ENCODE measurements around the gene C1QTNF6.

C1QTNF6 gene

GRCh38 chr22:37164505-37164887 lies 23.6 kb downstream of the C1QTNF6 start:
- no peak for DNase-seq

DNA sequence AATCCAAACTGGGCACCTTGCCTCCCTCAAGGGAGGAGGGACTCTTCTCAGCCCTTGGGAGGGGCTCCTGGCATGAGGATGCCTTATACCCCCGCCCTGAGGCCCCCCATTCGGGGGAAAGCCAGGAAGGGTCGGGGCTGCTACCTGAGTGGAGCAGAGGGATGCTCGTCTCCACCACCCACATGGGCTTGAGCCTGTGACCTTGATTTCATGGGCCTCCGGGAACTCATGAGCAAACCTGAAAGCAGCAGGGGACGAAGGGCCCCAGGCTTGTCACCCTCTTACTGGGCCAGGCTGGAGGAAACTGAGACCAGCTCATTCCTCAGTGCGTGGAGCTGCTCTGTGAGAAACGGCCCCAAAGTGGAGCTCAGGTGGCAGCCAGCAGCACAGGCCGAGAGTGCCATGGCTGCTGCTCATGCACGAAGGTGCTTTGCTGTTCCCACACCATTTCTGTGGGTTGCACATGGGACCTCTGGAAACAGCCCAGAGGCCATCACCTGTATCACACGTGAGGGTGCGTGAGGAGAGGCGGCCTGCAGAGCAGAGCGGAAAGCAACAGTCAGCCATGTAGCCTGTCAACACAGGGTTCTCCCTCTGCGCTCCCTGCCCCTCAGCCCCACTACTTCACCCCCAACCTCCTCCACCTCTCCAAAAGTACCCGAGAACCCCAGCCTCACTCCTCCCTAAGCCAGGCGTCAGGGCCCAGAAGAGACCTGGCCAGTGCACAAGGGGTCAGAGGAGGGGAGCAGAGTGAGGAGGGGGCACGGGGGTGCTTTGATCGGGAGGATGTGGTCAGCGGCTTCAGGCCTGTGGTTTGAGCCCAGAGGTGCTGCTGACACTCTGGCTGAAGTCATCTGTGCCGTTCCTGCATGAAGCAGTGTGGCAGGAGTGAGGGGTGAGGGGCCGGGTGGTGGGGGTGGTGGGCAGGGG lies 24.2 kb downstream of the C1QTNF6 start:
- DNase-seq, result no peak

GRCh38 chr22:37163096-37163489 lies 25.0 kb downstream of the C1QTNF6 start:
- no peak for DNase-seq

GRCh38 chr22:37162221-37163095 lies 25.6 kb downstream of the C1QTNF6 start:
- no peak for DNase-seq

- DNase-seq, result no peak
Measured at GRCh38 chr22:37161443-37161842, 26.6 kb downstream of the C1QTNF6 start.

DNA sequence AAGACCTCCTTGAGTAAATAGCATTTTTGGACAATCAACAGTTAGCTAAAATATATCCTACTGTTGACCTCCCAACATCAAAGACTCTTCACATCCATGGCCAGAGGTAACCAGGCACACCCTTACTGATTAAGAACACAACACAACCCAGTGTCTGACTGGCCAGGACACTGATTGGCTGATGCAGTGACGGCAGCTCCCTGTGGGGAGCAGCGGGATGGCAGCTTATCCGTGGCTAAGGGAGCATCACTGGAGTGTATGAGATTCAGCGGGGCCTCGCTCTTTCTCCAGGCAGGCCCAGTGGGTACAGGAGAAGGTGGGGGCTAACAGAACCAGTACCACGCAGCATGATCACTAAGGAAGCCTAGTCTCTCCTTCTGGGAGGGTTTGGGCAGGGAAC lies 28.0 kb downstream of the C1QTNF6 start:
- DNase-seq, result no peak

DNA sequence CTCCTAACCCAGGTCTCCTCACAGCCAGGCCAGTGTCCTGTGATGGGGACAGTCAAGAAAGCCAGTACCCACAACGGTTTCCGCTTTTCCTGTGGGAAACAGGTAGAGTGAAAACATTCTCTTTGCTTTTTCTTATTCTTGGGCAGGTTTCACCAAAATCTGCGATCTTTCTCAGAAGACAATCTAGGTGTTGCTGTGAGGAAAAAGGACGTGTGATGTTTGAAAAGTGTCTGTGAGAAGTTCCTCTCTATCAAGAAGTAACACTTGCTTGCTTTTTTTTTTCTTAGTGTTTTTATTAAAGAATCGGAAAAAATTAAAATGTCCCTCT lies 29.1 kb downstream of the C1QTNF6 start:
- DNase-seq, result no peak

DNA sequence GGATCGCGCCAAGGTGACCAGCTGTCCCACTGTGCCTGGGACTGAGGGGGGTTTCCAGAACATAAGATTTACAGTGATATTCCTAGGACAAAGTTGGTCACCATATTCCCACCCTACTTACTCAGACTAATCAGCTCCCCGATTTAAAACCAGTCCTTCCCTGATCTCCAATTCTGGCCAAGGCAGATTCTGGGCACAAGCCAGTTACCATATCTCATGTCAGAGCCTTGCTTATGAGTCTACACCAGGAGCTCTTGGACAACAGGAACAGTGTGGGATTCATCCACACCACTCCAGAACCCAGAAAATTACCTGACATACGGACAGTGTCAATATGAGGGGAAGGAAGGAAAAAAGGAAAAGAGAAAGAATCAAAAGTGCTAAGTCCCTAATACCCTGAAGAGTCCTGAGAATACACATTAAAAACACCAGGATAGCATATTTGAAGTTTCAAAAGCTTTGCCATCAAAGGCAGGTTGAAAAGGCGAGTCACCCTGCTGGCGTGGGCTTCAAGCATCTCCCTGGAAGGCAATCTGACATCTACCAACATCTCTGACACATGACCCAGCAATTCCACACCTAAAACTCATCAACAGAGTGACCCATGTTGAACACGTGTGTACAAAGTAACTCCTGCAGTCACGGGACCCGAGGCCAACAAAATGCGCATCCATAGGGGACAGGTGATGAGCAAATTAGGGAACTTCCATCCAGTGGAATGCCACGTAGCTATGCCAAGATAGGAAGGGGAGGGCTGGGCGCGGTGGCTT lies 30.3 kb downstream of the C1QTNF6 start:
- no peak for DNase-seq

GRCh38 chr22:37156686-37157435 lies 31.2 kb downstream of the C1QTNF6 start:
- DNase-seq, result no peak

DNA sequence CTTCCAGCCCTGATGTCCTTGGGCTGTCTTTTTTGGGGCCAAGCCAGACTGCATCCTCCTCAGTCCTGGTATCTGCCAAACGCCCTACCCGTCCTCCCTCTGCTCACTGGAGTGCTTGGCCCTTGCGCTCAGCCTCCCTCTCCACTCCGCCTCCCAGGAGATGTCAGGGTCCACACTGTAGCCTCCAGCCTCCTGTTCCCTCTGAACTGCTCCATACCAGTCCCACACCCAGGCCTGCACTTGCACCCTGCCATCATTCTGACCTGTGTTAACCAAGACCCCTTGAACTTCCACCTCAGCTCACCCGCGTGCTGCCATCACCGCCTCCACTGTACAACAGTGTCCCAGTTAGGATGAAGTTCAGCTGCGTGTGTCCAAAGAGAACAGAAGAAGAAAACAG lies 32.1 kb downstream of the C1QTNF6 start:
- DNase-seq, result no peak

- no peak for DNase-seq
Measured at GRCh38 chr22:37154925-37155712, 32.9 kb downstream of the C1QTNF6 start.

DNA sequence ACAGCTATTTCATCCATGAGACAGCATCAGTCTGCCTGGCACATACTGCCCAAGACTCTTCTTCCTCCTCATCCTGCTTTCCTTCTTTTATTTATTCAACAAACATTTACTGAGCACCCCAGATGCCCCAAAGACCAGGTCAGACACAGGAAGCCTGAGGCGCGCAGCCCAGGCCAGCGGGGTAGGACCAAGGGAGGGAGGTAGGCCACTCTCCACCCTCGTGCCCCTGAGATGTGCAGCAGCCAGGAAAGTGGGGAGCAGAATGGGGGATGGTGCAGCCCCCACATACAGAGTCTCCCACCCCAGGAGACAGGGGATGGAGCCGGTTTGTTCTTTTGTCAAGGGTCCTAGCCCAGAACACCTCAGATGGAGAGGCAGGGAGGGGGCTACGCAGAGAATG lies 34.1 kb downstream of the C1QTNF6 start:
- no peak for DNase-seq

- no peak for DNase-seq
Measured at GRCh38 chr22:37151401-37151800, 36.6 kb downstream of the C1QTNF6 start.

- no peak for DNase-seq
Measured at GRCh38 chr22:37150701-37151100, 37.3 kb downstream of the C1QTNF6 start.

- no peak for DNase-seq
Measured at GRCh38 chr22:37148742-37149665, 39.0 kb downstream of the C1QTNF6 start.

DNA sequence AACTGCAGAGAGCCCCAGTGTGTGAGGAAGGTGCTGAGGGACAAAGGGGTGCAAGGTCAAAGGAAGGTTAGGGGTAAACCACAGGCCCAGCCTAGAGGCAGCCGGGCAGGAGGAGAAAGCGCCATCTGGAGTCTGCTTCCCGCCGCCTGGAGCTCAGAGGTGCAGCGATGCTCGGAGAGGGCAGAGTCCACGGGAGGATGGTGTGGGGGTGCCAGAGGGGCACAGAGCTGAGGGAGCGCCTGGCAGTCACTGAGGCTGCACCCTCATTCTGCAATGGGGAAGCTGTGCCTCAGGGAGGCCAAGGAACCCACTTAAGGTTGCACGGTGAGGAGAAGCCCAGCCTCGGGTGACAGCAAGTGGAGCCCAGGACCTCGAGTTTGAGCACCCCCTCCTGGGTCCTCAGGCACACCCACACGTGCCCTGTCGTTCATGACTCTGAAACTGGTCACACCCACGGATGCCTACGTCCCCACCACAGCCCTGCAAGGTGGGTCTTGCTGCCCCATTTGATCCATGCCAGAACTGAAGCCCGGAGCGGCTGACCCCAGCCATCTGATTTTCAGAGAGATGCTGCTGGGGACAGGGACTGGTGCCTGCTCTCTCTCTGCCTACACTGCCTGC lies 39.9 kb downstream of the C1QTNF6 start:
- no peak for DNase-seq

DNA sequence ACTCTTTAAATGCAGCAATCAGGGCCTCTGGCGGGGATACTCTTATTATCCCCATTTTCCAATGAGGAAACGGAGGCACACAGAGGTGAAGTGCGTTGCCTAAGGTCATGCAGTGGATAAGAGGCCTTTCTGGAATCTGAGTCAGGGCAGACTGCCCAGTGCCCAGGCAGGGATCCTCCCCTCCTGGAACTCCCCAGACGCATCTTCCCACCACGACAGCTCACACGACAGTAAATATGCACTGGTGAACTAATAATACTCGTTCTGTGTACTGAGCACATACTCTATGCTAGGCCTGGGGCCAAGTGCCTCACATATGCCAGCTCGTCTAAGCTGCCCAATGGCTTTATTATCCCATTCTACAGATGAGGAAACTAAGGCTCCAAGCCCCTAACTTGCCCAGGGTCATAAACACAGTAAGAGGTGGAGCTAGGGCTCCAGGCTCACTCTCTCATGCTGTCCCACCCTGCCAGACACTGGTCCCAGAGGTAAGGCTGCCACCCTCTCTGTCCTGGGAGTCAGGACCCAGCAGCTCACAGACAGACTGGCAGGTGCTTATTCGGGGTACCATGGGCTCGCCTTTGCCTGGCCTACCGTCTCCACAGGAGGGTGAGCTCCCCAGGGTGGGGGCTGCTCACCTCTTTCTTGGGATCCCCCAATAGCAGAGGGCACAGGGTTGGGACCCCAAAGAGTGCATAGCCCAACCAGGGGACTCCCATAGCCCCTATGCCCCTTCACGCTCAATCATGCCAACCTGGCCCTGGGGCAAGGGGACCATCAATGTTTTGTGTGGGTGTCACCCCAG lies 40.7 kb downstream of the C1QTNF6 start:
- no peak for DNase-seq
